ENCODE data around the gene AURKA.

DNA sequence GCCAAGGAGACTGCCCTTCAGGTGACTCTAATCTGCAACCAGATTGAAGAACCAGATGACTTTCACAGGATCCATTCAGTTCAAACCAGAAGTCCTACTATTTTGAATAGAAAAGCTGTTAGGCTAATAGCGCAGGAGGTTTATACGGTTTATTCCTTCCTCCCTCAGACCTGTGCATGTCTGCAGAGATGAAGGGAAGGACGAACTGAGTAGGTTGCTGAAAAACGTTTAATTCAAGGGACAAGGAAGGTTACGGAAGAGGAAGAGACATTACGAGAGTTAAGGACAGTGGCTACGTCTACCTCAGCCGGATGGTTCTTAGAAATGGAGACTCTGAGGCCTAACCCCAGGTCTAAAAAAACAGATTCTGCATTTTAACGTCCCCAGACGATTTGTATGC, 978 bp downstream of the AURKA start:
- TF ChIP-seq EZH2 (optimal IDR thresholded peaks at IDR 0.05; ENCODE audit: low read depth, low read length) = no peak
- TF ChIP-seq, protein P1, sequence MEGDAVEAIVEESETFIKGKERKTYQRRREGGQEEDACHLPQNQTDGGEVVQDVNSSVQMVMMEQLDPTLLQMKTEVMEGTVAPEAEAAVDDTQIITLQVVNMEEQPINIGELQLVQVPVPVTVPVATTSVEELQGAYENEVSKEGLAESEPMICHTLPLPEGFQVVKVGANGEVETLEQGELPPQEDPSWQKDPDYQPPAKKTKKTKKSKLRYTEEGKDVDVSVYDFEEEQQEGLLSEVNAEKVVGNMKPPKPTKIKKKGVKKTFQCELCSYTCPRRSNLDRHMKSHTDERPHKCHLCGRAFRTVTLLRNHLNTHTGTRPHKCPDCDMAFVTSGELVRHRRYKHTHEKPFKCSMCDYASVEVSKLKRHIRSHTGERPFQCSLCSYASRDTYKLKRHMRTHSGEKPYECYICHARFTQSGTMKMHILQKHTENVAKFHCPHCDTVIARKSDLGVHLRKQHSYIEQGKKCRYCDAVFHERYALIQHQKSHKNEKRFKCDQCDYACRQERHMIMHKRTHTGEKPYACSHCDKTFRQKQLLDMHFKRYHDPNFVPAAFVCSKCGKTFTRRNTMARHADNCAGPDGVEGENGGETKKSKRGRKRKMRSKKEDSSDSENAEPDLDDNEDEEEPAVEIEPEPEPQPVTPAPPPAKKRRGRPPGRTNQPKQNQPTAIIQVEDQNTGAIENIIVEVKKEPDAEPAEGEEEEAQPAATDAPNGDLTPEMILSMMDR (IDR thresholded peaks at IDR 0.05; ENCODE audit: low read length) = no peak

Measured in MM.1S (cell line).